HG03095 (cell line): ENCODE data around the gene CDK19.
"Not testable (repeated sequence)": the region's sequence is repeated elsewhere in the genome, so short reads cannot be mapped to it uniquely, and the experiment has no call there.

ENCODE experiments used
- ATAC-seq: cut with Tn5 transposase; IDR thresholded peaks from one replicate; pipeline ENCODE4 v1.9.1; 2021; ENCODE audit warnings: moderate library complexity; ENCODE audit not compliant: unreplicated experiment

CDK19 gene

GRCh38 chr6:110633731-110634213 is 181.5 kb downstream of the CDK19 start:
- no peak for ATAC-seq

GRCh38 chr6:110629153-110629552 is 186.1 kb downstream of the CDK19 start:
- no peak for ATAC-seq

- ATAC-seq, result no peak
Observed at GRCh38 chr6:110628330-110628729, 186.9 kb downstream of the CDK19 start.

- ATAC-seq, result no peak
Observed at GRCh38 chr6:110626442-110626841, 188.8 kb downstream of the CDK19 start.

- no peak for ATAC-seq
Observed at GRCh38 chr6:110625883-110626282, 189.4 kb downstream of the CDK19 start.

- ATAC-seq, result no peak
Observed at GRCh38 chr6:110622912-110623578, 192.2 kb downstream of the CDK19 start.

- no peak for ATAC-seq
Observed at GRCh38 chr6:110621061-110621460, 194.2 kb downstream of the CDK19 start.

- no peak for ATAC-seq
Observed at GRCh38 chr6:110620065-110620464, 195.2 kb downstream of the CDK19 start.

GRCh38 chr6:110619275-110619908 is 195.9 kb downstream of the CDK19 start:
- ATAC-seq, result no peak

- ATAC-seq, result no peak
Observed at GRCh38 chr6:110618591-110619267, 196.5 kb downstream of the CDK19 start.

GRCh38 chr6:110617057-110617456 is 198.2 kb downstream of the CDK19 start:
- peak; percentile 81 for ATAC-seq

GRCh38 chr6:110615722-110616121 is 199.5 kb downstream of the CDK19 start:
- ATAC-seq, result no peak

GRCh38 chr6:110614586-110614985 is 200.7 kb downstream of the CDK19 start:
- ATAC-seq, result no peak

GRCh38 chr6:110614106-110614505 is 201.2 kb downstream of the CDK19 start:
- no peak for ATAC-seq

GRCh38 chr6:110613356-110613755 is 201.9 kb downstream of the CDK19 start:
- ATAC-seq, result no peak

GRCh38 chr6:110612298-110612697 is 203.0 kb downstream of the CDK19 start:
- no peak for ATAC-seq

GRCh38 chr6:110609101-110609500 is 206.2 kb downstream of the CDK19 start:
- ATAC-seq, result no peak

GRCh38 chr6:110608151-110608550 is 207.1 kb downstream of the CDK19 start:
- no peak for ATAC-seq

- no peak for ATAC-seq
Observed at GRCh38 chr6:110606151-110606550, 209.1 kb downstream of the CDK19 start.

- ATAC-seq, result not testable (repeated sequence)
Observed at GRCh38 chr6:110600640-110601039, 214.6 kb downstream of the CDK19 start.

- no peak for ATAC-seq
Observed at GRCh38 chr6:110597761-110598160, 217.5 kb downstream of the CDK19 start.

- ATAC-seq, result no peak
Observed at GRCh38 chr6:110596354-110596753, 218.9 kb downstream of the CDK19 start.
